ENCODE results near the gene FHIT.

DNA sequence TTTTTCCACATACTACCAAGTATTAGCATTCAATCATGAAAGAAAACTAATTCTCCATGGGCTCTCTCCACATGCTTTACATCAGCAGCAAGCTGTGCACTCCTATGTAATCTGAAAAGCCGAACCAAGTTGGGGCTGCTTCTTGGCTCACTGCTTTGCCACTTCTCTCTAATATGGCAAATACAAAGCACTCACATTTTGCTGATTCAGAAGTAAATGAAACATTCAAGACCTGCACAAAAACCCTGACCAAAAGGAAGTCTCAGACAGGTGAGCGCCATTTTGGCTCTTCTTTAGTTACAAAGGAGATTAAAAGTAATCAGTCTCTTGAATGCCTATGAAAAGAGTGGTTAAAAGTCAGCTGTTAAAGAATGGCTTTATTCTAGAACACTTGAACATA lies 915.2 kb downstream of the FHIT start:
- TF ChIP-seq TAF1 (IDR thresholded peaks at IDR 0.05; ENCODE audit: borderline replicate concordance, low read depth, low read length): no peak
- TF ChIP-seq, protein P1, sequence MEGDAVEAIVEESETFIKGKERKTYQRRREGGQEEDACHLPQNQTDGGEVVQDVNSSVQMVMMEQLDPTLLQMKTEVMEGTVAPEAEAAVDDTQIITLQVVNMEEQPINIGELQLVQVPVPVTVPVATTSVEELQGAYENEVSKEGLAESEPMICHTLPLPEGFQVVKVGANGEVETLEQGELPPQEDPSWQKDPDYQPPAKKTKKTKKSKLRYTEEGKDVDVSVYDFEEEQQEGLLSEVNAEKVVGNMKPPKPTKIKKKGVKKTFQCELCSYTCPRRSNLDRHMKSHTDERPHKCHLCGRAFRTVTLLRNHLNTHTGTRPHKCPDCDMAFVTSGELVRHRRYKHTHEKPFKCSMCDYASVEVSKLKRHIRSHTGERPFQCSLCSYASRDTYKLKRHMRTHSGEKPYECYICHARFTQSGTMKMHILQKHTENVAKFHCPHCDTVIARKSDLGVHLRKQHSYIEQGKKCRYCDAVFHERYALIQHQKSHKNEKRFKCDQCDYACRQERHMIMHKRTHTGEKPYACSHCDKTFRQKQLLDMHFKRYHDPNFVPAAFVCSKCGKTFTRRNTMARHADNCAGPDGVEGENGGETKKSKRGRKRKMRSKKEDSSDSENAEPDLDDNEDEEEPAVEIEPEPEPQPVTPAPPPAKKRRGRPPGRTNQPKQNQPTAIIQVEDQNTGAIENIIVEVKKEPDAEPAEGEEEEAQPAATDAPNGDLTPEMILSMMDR (IDR thresholded peaks at IDR 0.05): no peak
